GM18519 (cell line): Measurements from ENCODE around the gene EEF1AKMT1.
"Not testable (repeated sequence)": the region's sequence is repeated elsewhere in the genome, so short reads cannot be mapped to it uniquely, and the experiment has no call there.

Experiments
- ATAC-seq: cut with Tn5 transposase; IDR thresholded peaks from one replicate; pipeline ENCODE4 v1.9.1; 2021; ENCODE audit warnings: mild to moderate bottlenecking, moderate library complexity; ENCODE audit not compliant: unreplicated experiment, low FRiP score

EEF1AKMT1 gene

DNA sequence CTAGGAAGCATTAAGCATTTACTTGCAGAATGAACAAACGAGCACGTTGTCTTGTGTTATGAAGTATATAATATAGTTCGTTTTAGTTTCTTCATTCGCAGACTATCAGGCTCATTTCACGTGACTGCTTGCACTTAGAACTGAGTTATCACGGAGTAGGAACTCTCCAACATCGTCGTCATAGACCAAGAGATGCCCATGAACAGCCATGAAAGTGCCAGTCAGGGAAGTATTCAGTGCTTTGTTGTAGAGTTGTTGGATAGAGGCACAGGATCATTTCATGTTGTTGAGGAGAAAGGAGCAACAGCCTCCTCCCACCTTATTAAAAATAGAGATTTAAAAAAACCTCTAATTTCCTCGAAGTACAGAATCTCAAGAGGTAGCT is 71.2 kb downstream of the EEF1AKMT1 start:
- ATAC-seq = no peak

GRCh38 chr13:20701461-20701860 is 72.3 kb downstream of the EEF1AKMT1 start:
- ATAC-seq = no peak

DNA sequence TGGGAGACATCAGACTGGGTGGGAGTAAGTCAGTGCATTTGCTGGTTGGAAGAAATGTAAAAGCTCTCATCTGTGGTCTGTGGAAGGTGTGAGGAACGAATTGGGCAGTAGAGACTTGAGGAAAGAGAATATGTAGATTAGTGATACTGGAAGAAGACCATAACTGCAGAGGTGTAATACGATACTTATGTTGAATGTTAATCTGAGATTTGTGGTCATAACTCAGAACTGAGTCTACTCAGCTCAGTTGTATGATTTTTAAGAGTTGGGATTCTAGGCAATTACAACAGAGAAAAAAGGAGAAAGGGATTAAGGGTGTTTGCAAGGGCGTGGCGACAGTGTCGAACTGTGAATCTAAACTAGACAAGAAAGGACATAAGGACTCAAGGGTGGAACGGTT is 73.5 kb downstream of the EEF1AKMT1 start:
- no peak for ATAC-seq

DNA sequence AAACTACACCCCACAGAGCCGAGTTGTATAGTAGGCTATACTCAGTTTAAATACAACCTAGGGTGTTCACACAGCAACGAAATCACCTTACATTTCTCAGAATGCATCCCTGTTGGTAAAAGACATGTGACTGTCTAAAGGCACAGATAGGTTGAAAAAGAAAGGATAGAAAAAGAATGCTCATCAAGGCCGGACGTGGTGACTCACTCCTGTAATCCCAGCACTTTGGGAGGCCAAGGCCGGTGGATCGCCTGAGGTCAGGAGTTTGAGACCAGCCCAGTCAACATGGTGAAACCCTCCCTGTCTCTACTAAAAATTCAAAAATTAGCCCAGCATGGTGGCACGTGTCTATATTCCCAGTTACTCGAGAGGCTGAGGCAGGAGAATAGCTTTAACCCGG is 74.0 kb downstream of the EEF1AKMT1 start:
- ATAC-seq = no peak

DNA sequence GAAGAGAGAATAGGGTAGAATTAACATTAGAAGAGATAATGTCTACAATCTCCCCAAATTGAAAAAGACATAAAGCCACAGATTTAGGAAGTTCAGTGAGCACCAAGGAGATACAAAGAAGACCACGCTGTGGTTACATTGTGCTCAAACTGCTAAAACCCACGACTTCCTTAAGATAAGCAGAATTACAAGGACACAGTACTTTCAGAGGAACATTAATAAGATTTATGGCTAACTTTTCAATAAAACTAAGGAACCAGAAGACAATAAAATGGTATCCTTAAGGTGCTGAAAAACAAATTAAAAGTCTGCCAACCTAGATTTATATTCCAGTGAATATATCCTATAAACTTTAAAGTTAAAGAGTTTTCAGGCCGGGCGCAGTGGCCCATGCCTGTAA is 77.7 kb downstream of the EEF1AKMT1 start:
- no peak for ATAC-seq

DNA sequence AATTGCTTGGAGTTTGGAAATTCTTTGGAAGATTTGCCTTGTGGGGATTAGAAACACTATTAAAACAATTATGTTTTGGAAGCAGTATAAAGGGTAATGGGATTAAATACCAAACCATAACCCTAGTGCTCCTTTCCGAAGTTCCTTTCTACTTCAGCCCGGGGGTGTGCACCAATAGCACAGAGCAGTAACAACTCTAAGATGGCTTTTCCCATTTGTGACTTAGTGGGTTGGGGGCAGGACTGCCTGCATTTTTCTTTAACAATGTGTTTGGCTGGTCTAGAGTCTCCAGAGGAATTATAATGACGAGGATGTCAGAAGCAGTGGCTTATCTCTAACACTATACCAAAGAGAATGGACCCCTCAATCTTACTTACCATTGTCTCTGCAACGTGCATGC is 82.1 kb downstream of the EEF1AKMT1 start:
- no peak for ATAC-seq

GRCh38 chr13:20689291-20689690 is 84.5 kb downstream of the EEF1AKMT1 start:
- no peak for ATAC-seq

DNA sequence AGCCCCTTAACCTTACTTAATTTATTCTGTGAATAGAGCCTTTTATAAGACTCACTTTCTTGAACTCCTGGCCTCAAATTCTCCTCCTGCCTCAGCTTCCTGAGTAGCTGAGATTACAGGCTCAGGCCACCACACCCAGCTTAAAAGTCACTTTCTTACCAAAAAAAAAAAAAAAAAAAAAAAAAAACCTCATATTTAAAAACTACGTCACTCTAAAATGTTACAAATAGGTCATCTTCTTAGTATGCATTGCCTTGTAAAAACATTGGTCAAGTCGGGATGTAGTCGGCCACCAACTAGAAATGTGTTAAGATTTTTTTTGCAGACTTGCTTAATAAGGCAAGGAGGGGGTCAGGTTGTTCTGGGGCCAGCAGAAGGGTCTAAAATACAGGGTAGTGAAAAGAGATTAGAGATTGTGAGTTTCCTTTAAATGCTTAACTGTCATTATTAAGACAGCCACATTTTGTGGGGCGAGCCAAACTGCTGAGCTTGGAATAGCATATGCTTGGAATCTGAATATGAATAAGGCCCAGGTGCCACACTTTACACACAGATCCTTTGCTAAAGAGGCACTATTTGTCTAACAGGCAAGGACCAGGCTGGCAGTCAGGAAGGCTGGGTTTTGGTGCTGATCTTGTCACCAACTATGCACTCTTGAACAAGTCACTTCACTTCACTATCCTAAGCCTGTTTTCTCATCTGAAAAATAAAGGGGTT is 86.7 kb downstream of the EEF1AKMT1 start:
- no peak for ATAC-seq

GRCh38 chr13:20686167-20686566 is 87.6 kb downstream of the EEF1AKMT1 start:
- no peak for ATAC-seq

DNA sequence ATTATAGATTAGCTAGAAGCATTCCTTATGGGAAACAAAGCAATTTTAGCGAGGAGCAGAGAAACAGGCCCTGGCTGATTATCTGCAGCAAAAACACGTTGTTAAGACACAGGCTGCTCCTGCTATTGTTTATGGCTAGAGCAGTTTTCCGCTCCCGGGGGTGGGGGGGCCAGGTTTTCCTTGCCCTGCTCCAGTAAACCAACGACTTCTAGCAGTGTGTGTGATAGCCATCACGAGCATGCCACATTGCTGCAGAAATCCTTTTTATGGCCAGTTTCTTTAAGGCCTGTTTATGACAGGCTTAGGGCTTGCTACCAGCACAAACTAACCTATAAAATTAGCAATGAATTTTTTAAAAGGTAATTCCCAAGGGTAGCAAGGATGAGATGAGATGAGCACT is 88.7 kb downstream of the EEF1AKMT1 start:
- no peak for ATAC-seq

DNA sequence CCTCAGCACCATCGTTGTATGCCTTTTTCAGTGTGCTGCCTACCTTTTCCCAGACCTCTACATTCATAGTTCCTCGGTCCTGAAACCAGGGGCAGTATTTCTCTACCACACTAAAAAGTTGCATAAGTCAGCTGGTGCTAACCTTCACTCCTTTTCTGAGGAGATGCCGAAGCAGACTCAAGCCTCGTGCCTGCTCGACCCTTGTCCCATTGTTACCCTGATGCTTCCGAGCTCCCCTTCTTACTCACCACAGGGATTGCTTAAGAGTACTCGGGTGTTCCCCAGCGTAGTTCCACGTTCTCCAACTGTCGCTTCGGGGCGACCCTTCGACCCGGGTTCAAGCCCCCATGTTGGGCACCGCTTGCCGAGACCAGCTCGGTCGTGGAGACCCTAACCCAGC is 89.2 kb downstream of the EEF1AKMT1 start:
- ATAC-seq = no peak

- ATAC-seq = no peak
Observed at GRCh38 chr13:20684041-20684440, 89.7 kb downstream of the EEF1AKMT1 start.

- ATAC-seq = no peak
Observed at GRCh38 chr13:20682061-20682460, 91.7 kb downstream of the EEF1AKMT1 start.

- ATAC-seq = not testable (repeated sequence)
Observed at GRCh38 chr13:20681481-20681880, 92.3 kb downstream of the EEF1AKMT1 start.

DNA sequence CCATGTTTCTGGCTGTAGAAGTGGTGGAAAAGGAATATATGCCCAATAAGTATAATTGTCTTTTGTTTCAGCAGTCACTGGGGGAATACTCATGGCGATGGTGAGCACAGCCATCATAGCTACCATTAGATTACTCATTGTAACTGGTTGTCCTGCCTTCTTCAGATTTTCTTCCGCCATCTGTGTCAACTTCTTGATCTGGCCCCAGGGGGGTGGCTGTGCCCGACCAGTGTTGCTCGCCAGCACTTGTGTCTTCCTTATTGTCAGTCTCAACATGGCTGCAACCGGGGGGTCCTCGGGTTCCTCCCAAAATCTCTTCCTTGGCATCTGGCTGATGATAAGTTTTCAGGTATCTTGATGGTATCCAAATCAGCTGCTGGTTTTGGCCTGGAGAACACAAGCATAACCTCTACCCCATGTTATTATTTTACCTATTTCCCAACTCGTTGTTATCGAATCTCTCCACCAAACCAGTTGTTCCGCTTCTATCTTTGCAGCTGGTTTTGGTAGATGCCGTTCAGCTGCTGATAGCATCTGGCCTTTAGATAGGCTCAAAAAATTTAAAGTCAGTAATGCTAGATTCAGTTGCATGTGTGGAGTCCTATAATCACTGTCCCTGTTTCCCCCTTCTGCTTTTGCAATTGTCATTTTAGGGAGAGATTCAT is 93.2 kb downstream of the EEF1AKMT1 start:
- no peak for ATAC-seq

- no peak for ATAC-seq
Observed at GRCh38 chr13:20679879-20680278, 93.9 kb downstream of the EEF1AKMT1 start.
